ENCODE results near the gene CCDC142. TPM values are rescaled to one million over a fixed set of nuclear protein-coding genes. Genes with fewer than 3 reads are reported as not detected.

Gene CCDC142
- total and polyA plus RNA-seq, 9 of the 15 experiments (the other 6 are each of a cell fraction or from before 2014, with no cell fraction given): 0.55 to 11.7 (median 7.2) TPM

- TF ChIP-seq EGR1 (conservative IDR thresholded peaks at IDR 0.05): no peak
- no peak for TF ChIP-seq ZNF232 (CRISPR knock-in tag; IDR thresholded peaks at IDR 0.05)
- TF ChIP-seq FOSL1 (tag; conservative IDR thresholded peaks at IDR 0.05): peak; percentile 15; the same call in 1 of the 2 replicates
- TF ChIP-seq, protein P1, sequence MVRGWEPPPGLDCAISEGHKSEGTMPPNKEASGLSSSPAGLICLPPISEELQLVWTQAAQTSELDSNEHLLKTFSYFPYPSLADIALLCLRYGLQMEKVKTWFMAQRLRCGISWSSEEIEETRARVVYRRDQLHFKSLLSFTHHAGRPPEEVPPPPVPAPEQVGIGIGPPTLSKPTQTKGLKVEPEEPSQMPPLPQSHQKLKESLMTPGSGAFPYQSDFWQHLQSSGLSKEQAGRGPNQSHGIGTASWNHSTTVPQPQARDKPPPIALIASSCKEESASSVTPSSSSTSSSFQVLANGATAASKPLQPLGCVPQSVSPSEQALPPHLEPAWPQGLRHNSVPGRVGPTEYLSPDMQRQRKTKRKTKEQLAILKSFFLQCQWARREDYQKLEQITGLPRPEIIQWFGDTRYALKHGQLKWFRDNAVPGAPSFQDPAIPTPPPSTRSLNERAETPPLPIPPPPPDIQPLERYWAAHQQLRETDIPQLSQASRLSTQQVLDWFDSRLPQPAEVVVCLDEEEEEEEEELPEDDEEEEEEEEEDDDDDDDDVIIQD (CRISPR knock-in tag; IDR thresholded peaks at IDR 0.05): no peak
- peak; percentile 71; the same call in 1 of the 2 replicates for TF ChIP-seq LEF1 (IDR thresholded peaks at IDR 0.05)
- TF ChIP-seq ZKSCAN1 (IDR thresholded peaks at IDR 0.05; ENCODE audit: low read depth, low read length): peak; percentile 71; the same call in 1 of the 2 replicates
- TF ChIP-seq ZFP36 (IDR thresholded peaks at IDR 0.05; ENCODE audit: low read depth, low read length, partially characterized antibody): peak; percentile 44
- TF ChIP-seq SREBF2 (CRISPR knock-in tag; IDR thresholded peaks at IDR 0.05): no peak
- TF ChIP-seq ZSCAN29 (IDR thresholded peaks at IDR 0.05): no peak
- TF ChIP-seq, protein P2, sequence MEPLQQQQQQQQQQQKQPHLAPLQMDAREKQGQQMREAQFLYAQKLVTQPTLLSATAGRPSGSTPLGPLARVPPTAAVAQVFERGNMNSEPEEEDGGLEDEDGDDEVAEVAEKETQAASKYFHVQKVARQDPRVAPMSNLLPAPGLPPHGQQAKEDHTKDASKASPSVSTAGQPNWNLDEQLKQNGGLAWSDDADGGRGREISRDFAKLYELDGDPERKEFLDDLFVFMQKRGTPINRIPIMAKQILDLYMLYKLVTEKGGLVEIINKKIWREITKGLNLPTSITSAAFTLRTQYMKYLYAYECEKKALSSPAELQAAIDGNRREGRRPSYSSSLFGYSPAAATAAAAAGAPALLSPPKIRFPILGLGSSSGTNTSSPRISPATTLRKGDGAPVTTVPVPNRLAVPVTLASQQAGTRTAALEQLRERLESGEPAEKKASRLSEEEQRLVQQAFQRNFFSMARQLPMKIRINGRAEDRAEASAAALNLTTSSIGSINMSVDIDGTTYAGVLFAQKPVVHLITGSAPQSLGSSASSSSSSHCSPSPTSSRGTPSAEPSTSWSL (CRISPR knock-in tag; IDR thresholded peaks at IDR 0.05; ENCODE audit: borderline replicate concordance): no peak
- peak; percentile 62; the same call in 1 of the 2 replicates for TF ChIP-seq NFRKB (IDR thresholded peaks at IDR 0.05; ENCODE audit: low read depth)
- TF ChIP-seq ZNF212 (CRISPR knock-in tag; IDR thresholded peaks at IDR 0.05): no peak
- peak; percentile 55; the same call in 1 of the 2 replicates for TF ChIP-seq ZNF511 (CRISPR knock-in tag; IDR thresholded peaks at IDR 0.05)
- peak; percentile 74 for TF ChIP-seq VEZF1 (CRISPR knock-in tag; IDR thresholded peaks at IDR 0.05)
- TF ChIP-seq CXXC5 (CRISPR knock-in tag; IDR thresholded peaks at IDR 0.05): peak; percentile 84
- peak; percentile 46; the same call in 1 of the 2 replicates for TF ChIP-seq CREB1 (IDR thresholded peaks at IDR 0.05)
- 0 out of 2 replicates have a peak, but pooled peaks have one; percentile 45 for TF ChIP-seq CREB1 (CRISPR knock-in tag; IDR thresholded peaks at IDR 0.05)
- no peak; a peak in 1 of 6 replicates for TF ChIP-seq CTCF (IDR thresholded peaks at IDR 0.05 in 2 of 3, conservative IDR thresholded peaks at IDR 0.05 in 1 of 3; ENCODE audit: insufficient read depth in 2 of 3, low read depth in 1 of 3, low read length in 3 of 3)
- TF ChIP-seq GTF2A2 (tag; IDR thresholded peaks at IDR 0.05): no peak
- TF ChIP-seq PHF21A (IDR thresholded peaks at IDR 0.05; ENCODE audit: borderline replicate concordance, low read depth): no peak
Observed at GRCh38 chr2:74530239-74531187, 47.7 kb upstream of the CCDC142 start (continued).

All from K562 (cell line).